Tongue (tissue), 2 donors: Measurements from ENCODE around the gene M6PR. TPM values are rescaled to one million over a fixed set of nuclear protein-coding genes. Genes with fewer than 3 reads are reported as not detected.

Experiments used
- DNase-seq: peaks from one replicate; pipeline ENCODE4 v3.0.0-alpha.2; 2015
- total RNA-seq: library from RNA; depleted of rRNA; stranded (reverse); fragments of >200 nt; gene quantifications from one replicate; pipeline ENCODE4 v1.2.3, GENCODE V29; 2014

The M6PR gene
- total RNA-seq = 89.7 TPM

DNA sequence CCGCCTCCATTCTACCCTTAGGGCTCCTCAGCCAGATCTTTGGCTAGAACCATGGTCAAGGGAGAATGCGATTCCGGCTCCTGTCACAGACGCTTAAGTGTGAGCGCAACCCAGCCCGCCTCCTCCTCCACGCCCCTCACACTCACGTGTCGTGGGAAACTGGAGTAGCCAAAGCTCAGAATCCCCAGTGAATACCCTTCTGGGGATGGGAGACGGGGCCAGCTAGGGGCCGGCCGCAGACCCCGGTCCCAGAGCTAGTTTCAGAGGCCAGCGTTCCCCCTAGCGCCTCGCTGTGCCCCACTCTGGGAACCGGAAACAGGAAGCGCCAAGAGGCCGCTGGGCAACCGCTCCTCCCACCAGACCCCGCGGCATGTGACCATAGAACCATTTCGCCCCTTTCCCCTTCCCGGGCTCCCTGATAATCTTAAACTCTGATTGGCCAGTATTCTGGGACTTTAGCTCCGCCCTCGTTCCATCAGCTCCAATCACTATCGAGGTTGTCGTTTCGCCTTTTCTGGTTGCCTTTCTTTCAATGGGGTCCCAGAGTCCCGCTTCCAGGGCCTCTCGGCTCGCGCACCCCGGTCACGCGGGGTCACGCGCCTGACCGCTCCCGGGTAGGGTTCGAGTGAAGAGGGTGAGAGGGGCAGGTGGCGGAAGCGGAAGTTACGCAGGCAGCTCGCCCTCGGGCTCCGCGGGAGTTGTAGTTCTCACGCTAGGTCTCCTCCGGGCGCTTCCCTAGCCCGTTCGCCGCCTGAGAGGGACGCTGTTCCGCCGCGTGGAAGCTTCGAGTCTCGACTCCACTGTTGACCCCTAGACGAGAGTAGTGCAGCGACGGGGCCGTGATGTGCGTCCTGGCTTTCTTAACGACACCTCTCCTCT lies at the start of gene M6PR:
Gene M6PR (minus strand): TSS at position 304 of the 879 bp plus-strand sequence. CDS start 3,241 bp downstream, outside the sequence.
- peak; percentile 98 for DNase-seq

DNA sequence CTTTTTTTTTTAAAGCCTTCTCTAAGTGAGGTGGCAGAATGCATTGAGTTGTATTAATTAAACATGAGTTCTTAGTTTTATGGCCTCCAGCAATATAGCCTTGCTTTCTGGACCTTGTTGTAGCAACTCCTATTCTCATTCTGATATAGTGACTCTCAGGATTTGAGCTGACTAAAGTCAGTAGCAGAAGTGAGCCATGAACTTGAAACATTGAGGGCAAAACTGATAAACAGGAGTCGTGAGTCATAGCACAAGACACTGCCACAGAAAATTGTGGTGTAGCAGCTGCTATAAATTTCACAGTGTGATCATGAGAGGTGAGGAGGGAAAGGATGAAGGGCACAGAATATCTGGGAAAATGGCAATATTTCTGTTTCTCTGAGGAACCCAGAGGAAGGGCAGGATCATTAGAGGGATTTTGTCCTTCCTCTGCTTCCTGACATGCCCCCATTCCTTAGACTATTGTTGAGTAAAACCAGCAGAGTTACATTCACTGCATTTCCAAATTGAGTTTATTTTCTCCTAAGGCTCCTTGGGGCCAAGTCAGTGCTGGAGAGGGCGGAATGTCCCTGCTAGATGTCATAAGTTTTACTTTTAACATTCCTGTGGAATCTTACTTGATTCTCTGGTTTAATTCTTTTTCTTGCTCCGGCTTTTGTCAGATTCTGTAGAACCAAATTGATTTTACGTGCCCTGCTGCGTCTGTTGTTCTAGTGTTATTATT lies 47.4 kb upstream of the M6PR start:
- DNase-seq = no peak

- DNase-seq = no peak
Observed at GRCh38 chr12:8995021-8995775, 45.8 kb upstream of the M6PR start.

- no peak for DNase-seq
Observed at GRCh38 chr12:8993827-8994226, 44.4 kb upstream of the M6PR start.

GRCh38 chr12:8991371-8992345 lies 42.2 kb upstream of the M6PR start:
- no peak for DNase-seq

GRCh38 chr12:8989413-8989812 lies 40.0 kb upstream of the M6PR start, which contains the start of gene KLRG1:
Gene KLRG1 (plus strand): TSS chr12:8989546. CDS start chr12:8989636, 90 bp downstream.
- no peak for DNase-seq

GRCh38 chr12:8987685-8988084 lies 38.2 kb upstream of the M6PR start:
- no peak for DNase-seq

- no peak for DNase-seq
Observed at GRCh38 chr12:8987163-8987562, 37.7 kb upstream of the M6PR start.

DNA sequence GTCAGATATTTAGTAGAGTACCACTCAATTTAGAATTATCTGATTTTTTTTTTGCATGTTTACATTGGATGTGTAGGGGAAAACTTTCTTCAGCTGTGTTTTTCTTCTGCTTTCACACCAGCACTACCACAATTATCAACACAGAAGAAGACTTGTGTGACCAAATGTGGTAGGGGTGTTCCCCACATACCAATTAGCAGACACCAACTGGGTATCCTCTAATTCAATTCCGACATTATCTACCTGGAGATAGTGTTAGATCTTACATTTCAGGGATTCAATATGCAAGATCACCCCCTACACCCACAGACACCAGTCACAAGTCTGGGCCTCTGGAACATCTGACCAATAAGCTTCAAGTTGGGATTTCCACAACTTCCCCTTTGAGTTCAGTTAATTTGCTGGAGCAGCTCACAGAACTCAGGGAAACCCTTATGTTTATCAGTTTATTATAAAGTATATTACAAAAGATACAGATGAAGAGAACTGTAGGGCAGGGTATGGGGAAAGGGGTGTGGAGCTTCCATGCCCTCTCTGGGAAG lies 35.8 kb upstream of the M6PR start:
- no peak for DNase-seq

DNA sequence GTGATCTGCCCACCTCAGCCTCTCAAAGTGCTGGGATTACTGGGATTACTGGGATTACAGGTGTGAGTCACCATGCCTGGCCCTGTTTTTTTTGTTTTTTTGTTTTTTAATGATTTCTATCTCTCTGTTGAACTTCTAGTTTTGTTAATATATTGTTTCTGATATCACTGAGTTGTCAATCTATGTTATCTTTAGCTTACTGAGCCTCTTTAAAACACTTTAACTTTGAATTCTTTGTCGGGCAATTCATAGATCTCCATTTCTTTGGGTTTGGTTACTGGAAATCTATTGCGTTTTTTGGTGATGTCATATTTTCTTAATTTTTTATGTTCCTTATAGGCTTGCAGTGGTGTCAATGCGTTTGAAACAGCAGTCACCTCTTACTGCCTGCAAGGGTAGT lies 30.7 kb upstream of the M6PR start:
- DNase-seq = no peak

GRCh38 chr12:8970432-8970831 lies 21.0 kb upstream of the M6PR start:
- no peak for DNase-seq

DNA sequence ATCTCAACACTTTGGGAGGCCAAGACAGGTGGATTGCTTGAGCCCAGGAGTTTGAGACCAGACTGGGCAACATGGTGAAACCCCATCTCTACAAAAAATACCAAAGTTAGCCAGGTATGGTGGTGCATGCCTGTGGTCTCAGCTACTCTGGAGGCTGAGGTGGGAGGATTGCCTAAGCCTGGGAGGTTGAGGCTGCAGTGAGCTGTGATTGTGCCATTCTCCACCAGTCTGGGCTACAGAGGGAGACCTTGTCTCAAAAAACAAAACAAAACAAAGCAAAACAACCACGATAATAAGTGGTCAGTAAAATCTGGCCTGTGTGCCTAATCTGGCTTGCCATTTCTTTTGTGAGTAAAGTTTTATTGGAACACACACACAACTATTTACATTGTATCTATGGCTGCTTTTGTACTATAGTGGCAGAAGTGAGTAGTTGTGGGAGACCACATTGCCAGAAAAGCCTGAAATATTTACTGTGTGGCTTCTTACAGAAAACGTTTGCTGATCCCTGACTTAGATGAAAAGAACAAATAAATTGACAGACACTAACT lies 20.5 kb upstream of the M6PR start:
- no peak for DNase-seq

GRCh38 chr12:8968761-8969160 lies 19.3 kb upstream of the M6PR start:
- no peak for DNase-seq

DNA sequence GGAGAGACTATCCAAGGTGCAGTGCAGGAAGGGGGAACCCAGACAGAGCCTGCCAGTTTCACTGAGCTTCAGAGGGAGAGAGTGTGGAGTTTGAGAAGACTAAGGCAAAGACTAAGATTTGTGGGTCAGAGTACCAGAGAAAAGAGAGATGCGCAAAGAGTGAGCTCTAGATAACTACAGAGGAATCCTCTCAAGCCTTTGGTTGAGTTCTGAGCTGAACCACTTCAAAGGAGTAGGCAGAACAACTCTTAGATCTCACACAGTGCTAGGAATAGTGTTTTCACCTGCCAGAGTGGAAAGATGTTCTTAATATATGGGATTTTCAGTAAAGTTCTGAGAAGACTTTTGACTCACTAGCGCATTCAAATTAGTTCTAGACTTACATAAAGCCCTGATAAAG lies 10.7 kb upstream of the M6PR start:
- DNase-seq = no peak

DNA sequence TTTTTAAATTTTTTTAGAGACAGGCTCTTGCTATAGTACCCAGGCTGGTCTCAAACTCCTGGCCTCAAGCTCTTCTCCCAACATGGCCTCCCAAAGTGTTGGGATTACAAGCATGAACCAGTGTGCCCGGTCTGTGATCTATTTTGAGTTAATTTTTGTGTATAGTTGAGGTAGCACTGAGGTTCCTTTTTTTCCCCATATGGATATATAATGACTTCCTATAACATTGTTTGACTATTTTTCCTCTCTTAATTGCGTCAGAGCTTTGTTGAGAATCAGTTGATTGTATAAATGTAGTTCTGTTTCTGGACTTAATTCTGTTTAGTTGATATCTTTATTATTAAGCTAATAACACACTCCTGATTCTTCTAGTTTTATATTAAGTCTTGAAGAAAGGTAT lies 8.6 kb upstream of the M6PR start:
- no peak for DNase-seq

DNA sequence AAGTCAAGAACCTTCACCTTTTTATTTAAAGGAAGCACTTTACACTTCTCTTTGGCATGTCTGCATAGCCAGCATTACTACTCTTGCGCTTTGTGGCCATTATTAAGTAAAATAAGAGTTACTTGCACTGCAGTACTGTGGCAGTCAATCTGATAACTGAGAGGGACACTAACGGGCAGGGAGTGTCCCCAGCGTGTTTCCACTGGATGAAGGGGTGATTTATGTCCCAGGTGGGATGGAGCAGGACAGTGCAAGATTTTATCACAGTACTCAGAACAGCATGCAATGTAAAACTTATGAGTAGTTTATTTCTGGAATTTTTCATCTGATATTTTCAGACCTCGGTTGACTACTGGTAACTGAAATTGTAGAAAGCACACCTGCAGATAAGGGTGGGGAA lies 8.1 kb upstream of the M6PR start:
- no peak for DNase-seq

- DNase-seq = no peak
Observed at GRCh38 chr12:8956772-8957171, 7.3 kb upstream of the M6PR start.

DNA sequence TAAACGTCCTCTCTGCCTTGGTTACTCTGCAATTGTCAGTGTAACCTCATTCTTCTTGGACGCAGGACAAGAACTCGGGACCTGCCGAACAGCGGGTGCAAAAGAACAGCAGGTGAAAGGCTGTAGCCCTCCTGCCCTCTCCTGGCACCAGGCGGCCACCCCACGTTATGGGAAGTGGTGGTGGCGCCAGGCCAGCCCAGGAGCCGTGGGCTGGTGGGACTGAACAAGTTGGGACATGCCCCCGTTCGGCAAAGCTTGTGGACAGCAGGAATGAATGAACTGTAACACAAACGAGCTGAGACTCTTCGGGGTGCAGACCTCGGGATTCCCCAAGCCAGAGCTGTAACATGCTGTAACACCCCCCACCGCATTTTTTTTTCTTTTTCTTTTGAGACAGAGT lies 6.6 kb upstream of the M6PR start:
- no peak for DNase-seq

DNA sequence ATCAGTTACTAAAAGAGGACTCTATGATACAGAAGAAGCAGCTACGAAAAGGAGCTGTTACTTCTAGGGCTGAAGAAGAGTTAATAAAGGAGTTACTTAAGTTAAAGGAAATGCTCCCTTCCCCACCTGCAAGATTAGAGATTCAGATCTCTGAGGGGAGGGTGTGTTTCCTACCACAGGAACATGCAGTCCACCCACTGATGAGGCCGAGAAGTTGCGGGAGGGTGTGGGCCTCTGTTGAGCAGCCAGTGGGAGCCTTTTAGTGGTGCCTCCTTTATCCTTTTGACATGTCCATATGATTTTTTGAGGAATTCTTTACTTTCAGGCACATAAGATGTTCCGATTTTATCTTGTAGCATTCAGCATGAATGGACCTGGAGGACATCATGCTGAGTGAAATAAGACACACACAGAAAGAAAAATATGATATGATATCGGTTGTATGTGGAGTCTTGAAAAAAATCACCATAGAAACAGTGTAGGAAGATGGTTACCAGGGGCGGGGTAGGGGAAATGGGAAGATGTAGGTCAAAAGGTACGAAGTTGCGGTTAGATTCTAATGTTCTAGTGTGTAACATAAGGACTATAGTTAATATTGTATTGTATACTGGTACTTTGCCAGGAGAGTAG lies 4.4 kb upstream of the M6PR start:
- no peak for DNase-seq

- no peak for DNase-seq
Observed at GRCh38 chr12:8951744-8952143, 2.3 kb upstream of the M6PR start.
